HepG2 (cell line): ENCODE measurements around the gene NECTIN2. TPM values are rescaled to one million over a fixed set of nuclear protein-coding genes. Genes with fewer than 3 reads are reported as not detected.

Experiments
- ATAC-seq: fragments of 200-7000 bp; cut with Tn5 transposase; 3 replicates; pipeline ENCODE4 v1.9.1; 2020; ENCODE audit warnings: mild to moderate bottlenecking, moderate library complexity
- BruUV-seq: library from RNA; stranded (reverse); fragments of 400-500 nt; replicated peaks from 2 replicates; lab custom pipeline; 2021; lab: Mats Ljungman, UMichigan
- CTCF ChIA-PET: fragments of 300-600 bp; formaldehyde crosslinking; extraction: SDS; loops from one replicate; lab custom pipeline; 2021; ENCODE audit warnings: low total read pairs, inconsistent platforms, low intra/inter-chr PET ratio; lab: Yijun Ruan, JAX
- POLR2A ChIA-PET: fragments of 350-600 bp; sonication (Branson Sonifier 250); formaldehyde crosslinking; loops from one replicate; lab custom pipeline; 2020; ENCODE audit warnings: antibody characterized with exemption, inconsistent platforms; lab: Yijun Ruan, JAX
- DNase-seq: peaks from one replicate; pipeline ENCODE4 v3.0.0-alpha.2; 2015; ENCODE audit warnings: low spot score
- FAIRE-seq: peaks from 3 replicates; lab custom pipeline; 2011; peaks lifted over from hg19 to GRCh38; lab: Jason Lieb, UNC
- H2AFZ ChIP-seq: one replicate; pipeline ENCODE4 v1.6.1; 2011; ENCODE audit warnings: low read length, inconsistent platforms
- H3K27ac ChIP-seq: fragments of 300-600 bp; 3 replicates; pipeline ENCODE4 v1.8.0; 2011; ENCODE audit warnings: mixed run types, mild to moderate bottlenecking, mixed read lengths, low read length, inconsistent platforms; ENCODE audit not compliant: insufficient read depth; ENCODE audit errors: extremely low read length
- H3K27me3 ChIP-seq, 2 experiments: fragments of 200-600 bp in 1 of 2; 2 replicates in 1 of 2; 3 replicates in 1 of 2; pipeline versions ENCODE4 v1.6.0 to v1.8.0; 2011; ENCODE audit warnings: low read length in 2 of 2, mild to moderate bottlenecking in 2 of 2, moderate library complexity in 2 of 2, inconsistent platforms in 1 of 2; ENCODE audit not compliant: insufficient read depth in 2 of 2, control insufficient read depth in 1 of 2
- H3K36me3 ChIP-seq, 2 experiments: fragments of 200-600 bp in 1 of 2; replicated peaks in 1 of 2; 2 replicates in 1 of 2; 3 replicates in 1 of 2; pipeline versions ENCODE4 v1.5.1 to v1.8.0; 2011; ENCODE audit warnings: low read length in 2 of 2, inconsistent platforms in 1 of 2; ENCODE audit not compliant: insufficient read depth in 2 of 2, control insufficient read depth in 1 of 2
- H3K4me1 ChIP-seq: 2 replicates; pipeline ENCODE4 v1.5.1; 2012; ENCODE audit warnings: low read length, inconsistent platforms; ENCODE audit not compliant: insufficient read depth
- H3K4me2 ChIP-seq: 2 replicates; pipeline ENCODE4 v1.6.0; 2011; ENCODE audit warnings: low read depth, low read length, inconsistent platforms
- H3K4me3 ChIP-seq, 3 experiments: fragments of 200-600 bp in 1 of 3; sonication (generic), shearing (Covaris generic) in 1 of 3; replicated peaks in 1 of 3; 2 replicates each; pipeline ENCODE4 v1.5.1; 2011 to 2016; ENCODE audit warnings: low read length in 3 of 3, inconsistent platforms in 2 of 3, low read depth in 2 of 3, mild to moderate bottlenecking in 2 of 3, control low read depth in 1 of 3, mixed read lengths in 1 of 3; ENCODE audit not compliant: insufficient read depth in 1 of 3
- H3K79me2 ChIP-seq: one replicate; pipeline ENCODE4 v1.6.1; 2011; ENCODE audit warnings: low read length, inconsistent platforms; ENCODE audit not compliant: insufficient read depth
- H3K9ac ChIP-seq: 2 replicates; pipeline ENCODE4 v1.6.0; 2011; ENCODE audit warnings: mild to moderate bottlenecking, low read depth, low read length, inconsistent platforms; ENCODE audit not compliant: insufficient read depth
- H3K9me3 ChIP-seq: 2 replicates; pipeline ENCODE4 v1.5.1; 2012; ENCODE audit warnings: mild to moderate bottlenecking, low read length
- H4K20me1 ChIP-seq: 2 replicates; pipeline ENCODE4 v1.6.0; 2011; ENCODE audit warnings: inconsistent platforms, mild to moderate bottlenecking, low read length, moderate library complexity; ENCODE audit not compliant: insufficient read depth
- MZF1 ChIP-seq: sonication (generic); formaldehyde crosslinking; IDR thresholded peaks from 2 replicates; pipeline ENCODE4 v1.8.1; 2023; ENCODE audit warnings: mild to moderate bottlenecking, missing genetic modification reagents, borderline replicate concordance
- NCOA2 ChIP-seq: sonication (generic); formaldehyde crosslinking; IDR thresholded peaks from 2 replicates; pipeline ENCODE4 v1.8.0; 2022; ENCODE audit warnings: inconsistent platforms
- ONECUT2 ChIP-seq: sonication (generic); formaldehyde crosslinking; IDR thresholded peaks from 2 replicates; pipeline ENCODE4 v1.4.0; 2020; ENCODE audit warnings: missing genetic modification reagents
- RFX5 ChIP-seq: IDR thresholded peaks from 2 replicates; pipeline ENCODE4 v1.6.1; 2011; ENCODE audit warnings: low read depth, low read length, improper control_type of control experiment
- ZNF460 ChIP-seq: sonication (generic); formaldehyde crosslinking; IDR thresholded peaks from 2 replicates; pipeline ENCODE4 v1.5.1; 2020; ENCODE audit warnings: missing genetic modification reagents, mild to moderate bottlenecking, borderline replicate concordance
- ZNF562 ChIP-seq: sonication (generic); formaldehyde crosslinking; IDR thresholded peaks from 2 replicates; pipeline ENCODE4 v1.8.0; 2022; ENCODE audit warnings: missing genetic modification reagents, borderline replicate concordance
- ZNF646 ChIP-seq: sonication (generic); formaldehyde crosslinking; IDR thresholded peaks from 2 replicates; pipeline ENCODE4 v1.9.0; 2021; ENCODE audit warnings: mild to moderate bottlenecking, missing genetic modification reagents
- ZNF749 ChIP-seq: sonication (generic); formaldehyde crosslinking; IDR thresholded peaks from 2 replicates; pipeline ENCODE4 v1.8.0; 2022; ENCODE audit warnings: mild to moderate bottlenecking, missing genetic modification reagents, moderate library complexity, borderline replicate concordance
- ZNF879 ChIP-seq: sonication (generic); formaldehyde crosslinking; IDR thresholded peaks from 2 replicates; pipeline ENCODE4 v1.8.1; 2023; ENCODE audit warnings: missing genetic modification reagents
- ZSCAN31 ChIP-seq: sonication (generic); formaldehyde crosslinking; IDR thresholded peaks from 2 replicates; pipeline ENCODE4 v1.5.0; 2020; ENCODE audit warnings: low read depth, mild to moderate bottlenecking, missing genetic modification reagents
- WGBS: methylation state at CpG from one replicate; pipeline ENCODE4 v1.1.6; 2017; ENCODE audit warnings: low lambda C conversion rate; 5-methylcytosine and 5-hydroxymethylcytosine counted together
- in situ Hi-C: cut with HindIII; loops from 2 replicates; pipeline ENCODE4 v1.10.0; 2017; ENCODE audit warnings: low pct_unique_long_range_greater_than_20kb; ENCODE audit not compliant: extremely low pct_ligation_motif_present
- intact Hi-C: fragments of 100-400 bp; cut with micrococcal nuclease; formaldehyde crosslinking; loops from one replicate; pipeline ENCODE4 v1.10.0; 2022; ENCODE audit not compliant: unreplicated experiment
- polyA plus RNA-seq, 8 experiments: library from polyadenylated mRNA; depleted of rRNA in 3 of 8; stranded (reverse) in 7 of 8; unstranded in 1 of 8; fragments of >200 nt; fragmentation: Illumina TruSeq in 4 of 8; extraction: Trizol in 4 of 8; gene quantifications; 2 replicates each; pipeline versions ENCODE4 v1.2.1 to v1.2.3, GENCODE V29; 2011 to 2016; ENCODE audit warnings: low read depth in 4 of 8, missing spikeins in 1 of 8, mixed read lengths in 1 of 8; ENCODE audit not compliant: insufficient read depth in 1 of 8
- total RNA-seq, 5 experiments: library from RNA; depleted of rRNA; stranded (reverse); fragments of >200 nt; fragmentation: Illumina TruSeq; extraction: Trizol; gene quantifications; 2 replicates each; pipeline ENCODE4 v1.2.3, GENCODE V29; 2016; ENCODE audit warnings: low read depth in 1 of 5
- TF ChIP-seq, protein P1 (sequence below): sonication (generic); formaldehyde crosslinking; IDR thresholded peaks from 2 replicates; pipeline ENCODE4 v1.9.0; 2022; ENCODE audit warnings: missing genetic modification reagents, mild to moderate bottlenecking, borderline replicate concordance

NECTIN2 gene
- total and polyA plus RNA-seq, 2 of the 13 experiments (the other 11 are each of a cell fraction or from before 2014, with no cell fraction given), result 75.4 to 114 TPM

GRCh38 chr19:44904426-44904994 is 58.4 kb downstream of the NECTIN2 start (continued):
- TF ChIP-seq ZNF646, result no peak
- TF ChIP-seq ZNF562 (CRISPR knock-in tag), result no peak

DNA sequence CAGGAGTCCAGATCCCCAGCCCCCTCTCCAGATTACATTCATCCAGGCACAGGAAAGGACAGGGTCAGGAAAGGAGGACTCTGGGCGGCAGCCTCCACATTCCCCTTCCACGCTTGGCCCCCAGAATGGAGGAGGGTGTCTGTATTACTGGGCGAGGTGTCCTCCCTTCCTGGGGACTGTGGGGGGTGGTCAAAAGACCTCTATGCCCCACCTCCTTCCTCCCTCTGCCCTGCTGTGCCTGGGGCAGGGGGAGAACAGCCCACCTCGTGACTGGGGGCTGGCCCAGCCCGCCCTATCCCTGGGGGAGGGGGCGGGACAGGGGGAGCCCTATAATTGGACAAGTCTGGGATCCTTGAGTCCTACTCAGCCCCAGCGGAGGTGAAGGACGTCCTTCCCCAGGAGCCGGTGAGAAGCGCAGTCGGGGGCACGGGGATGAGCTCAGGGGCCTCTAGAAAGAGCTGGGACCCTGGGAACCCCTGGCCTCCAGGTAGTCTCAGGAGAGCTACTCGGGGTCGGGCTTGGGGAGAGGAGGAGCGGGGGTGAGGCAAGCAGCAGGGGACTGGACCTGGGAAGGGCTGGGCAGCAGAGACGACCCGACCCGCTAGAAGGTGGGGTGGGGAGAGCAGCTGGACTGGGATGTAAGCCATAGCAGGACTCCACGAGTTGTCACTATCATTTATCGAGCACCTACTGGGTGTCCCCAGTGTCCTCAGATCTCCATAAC is 59.5 kb downstream of the NECTIN2 start, which contains the start of gene APOE:
TSS of gene APOE (plus strand) at position 360 of the 724 bp plus-strand sequence. CDS start 829 bp downstream, outside the sequence.
- FAIRE-seq (peak; percentile 78), DNase-seq (peak; percentile 81), ATAC-seq (peak; percentile 62)
- ChIA-PET POLR2A (interaction anchor here (0.6 to 14.7 kb wide), 26 partner anchors 9 to 287 kb away, joined by 3 to 317 read pairs (median 6); partner anchors contain the start of genes APOC1, APOC2, BCAM and CLASRP), CTCF (interaction anchor here (3.6 kb wide), 1 partner anchor 46 kb away, joined by 51 read pairs; no protein-coding TSS in a partner anchor)
- H3K4me1 ChIP-seq, result peaks cover 57% of the 10 kb centered on the region
- peak within 1 kb of the TSS; percentile 89 for H3K4me2 ChIP-seq
- H3K9me3 ChIP-seq, result no peaks in the 10 kb centered on the region
- H3K27me3 ChIP-seq, result no peaks in the 10 kb centered on the region; a peak in 1 of 5 replicates
- H3K4me3 ChIP-seq, result peak within 1 kb of the TSS; percentile 82 to 93 (median 87)
- TSS peak; percentile 85 for BruUV-seq
- 0% methylated on average over 18 of the region's 20 CpGs for WGBS
- in situ Hi-C loops, result no loop called here
- H3K79me2 ChIP-seq, result peaks cover 20% of the 10 kb centered on the region
- intact Hi-C loops, result loop anchor here (1.0 kb wide), 1 partner anchor 46 kb away; no protein-coding TSS in a partner anchor
- H3K27ac ChIP-seq, result peak within 1 kb of the TSS; percentile 90
- H4K20me1 ChIP-seq, result peaks cover 14% of the 10 kb centered on the region
- H3K36me3 ChIP-seq, result peaks cover 16 to 40% of the 10 kb centered on the region in 2 experiments
- no peak within 1 kb of the TSS for H2AFZ ChIP-seq
- H3K9ac ChIP-seq, result peak within 1 kb of the TSS; percentile 87
- TF ChIP-seq NCOA2 (CRISPR knock-in tag) (peak; percentile 24; the same call in 1 of the 2 replicates), ZNF460 (no peak), ZNF749 (CRISPR knock-in tag) (no peak), RFX5 (no peak), ZNF879 (CRISPR knock-in tag) (no peak), ZSCAN31 (CRISPR knock-in tag) (no peak), MZF1 (CRISPR knock-in tag) (no peak), ONECUT2 (CRISPR knock-in tag) (no peak)
- TF ChIP-seq, protein P1, sequence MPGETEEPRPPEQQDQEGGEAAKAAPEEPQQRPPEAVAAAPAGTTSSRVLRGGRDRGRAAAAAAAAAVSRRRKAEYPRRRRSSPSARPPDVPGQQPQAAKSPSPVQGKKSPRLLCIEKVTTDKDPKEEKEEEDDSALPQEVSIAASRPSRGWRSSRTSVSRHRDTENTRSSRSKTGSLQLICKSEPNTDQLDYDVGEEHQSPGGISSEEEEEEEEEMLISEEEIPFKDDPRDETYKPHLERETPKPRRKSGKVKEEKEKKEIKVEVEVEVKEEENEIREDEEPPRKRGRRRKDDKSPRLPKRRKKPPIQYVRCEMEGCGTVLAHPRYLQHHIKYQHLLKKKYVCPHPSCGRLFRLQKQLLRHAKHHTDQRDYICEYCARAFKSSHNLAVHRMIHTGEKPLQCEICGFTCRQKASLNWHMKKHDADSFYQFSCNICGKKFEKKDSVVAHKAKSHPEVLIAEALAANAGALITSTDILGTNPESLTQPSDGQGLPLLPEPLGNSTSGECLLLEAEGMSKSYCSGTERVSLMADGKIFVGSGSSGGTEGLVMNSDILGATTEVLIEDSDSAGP (CRISPR knock-in tag), result 0 out of 2 replicates have a peak, but pooled peaks have one; percentile 35
